ENCODE data around the gene AKT2.

Gene AKT2

GRCh38 chr19:40241809-40242384, 43.2 kb downstream of the AKT2 start:
- no peaks in the 10 kb centered on the region for H3K79me2 ChIP-seq (ENCODE audit: control insufficient read depth, insufficient read depth, low read length, unreplicated experiment)
- H3K27ac ChIP-seq (ENCODE audit: low read depth, low read length), result no peak overlapping the region
- H2AFZ ChIP-seq (ENCODE audit: low read length, unreplicated experiment), result no peak overlapping the region
- no peak overlapping the region for H3K4me3 ChIP-seq (ENCODE audit: low read depth, low read length)
- H3K27me3 ChIP-seq (ENCODE audit: insufficient read depth, low read length), result no peaks in the 10 kb centered on the region
- H3K36me3 ChIP-seq (ENCODE audit: insufficient read depth, low read length), result no peaks in the 10 kb centered on the region
- H3K4me1 ChIP-seq (ENCODE audit: control insufficient read depth, insufficient read depth, low read length, unreplicated experiment), result no peaks in the 10 kb centered on the region

DNA sequence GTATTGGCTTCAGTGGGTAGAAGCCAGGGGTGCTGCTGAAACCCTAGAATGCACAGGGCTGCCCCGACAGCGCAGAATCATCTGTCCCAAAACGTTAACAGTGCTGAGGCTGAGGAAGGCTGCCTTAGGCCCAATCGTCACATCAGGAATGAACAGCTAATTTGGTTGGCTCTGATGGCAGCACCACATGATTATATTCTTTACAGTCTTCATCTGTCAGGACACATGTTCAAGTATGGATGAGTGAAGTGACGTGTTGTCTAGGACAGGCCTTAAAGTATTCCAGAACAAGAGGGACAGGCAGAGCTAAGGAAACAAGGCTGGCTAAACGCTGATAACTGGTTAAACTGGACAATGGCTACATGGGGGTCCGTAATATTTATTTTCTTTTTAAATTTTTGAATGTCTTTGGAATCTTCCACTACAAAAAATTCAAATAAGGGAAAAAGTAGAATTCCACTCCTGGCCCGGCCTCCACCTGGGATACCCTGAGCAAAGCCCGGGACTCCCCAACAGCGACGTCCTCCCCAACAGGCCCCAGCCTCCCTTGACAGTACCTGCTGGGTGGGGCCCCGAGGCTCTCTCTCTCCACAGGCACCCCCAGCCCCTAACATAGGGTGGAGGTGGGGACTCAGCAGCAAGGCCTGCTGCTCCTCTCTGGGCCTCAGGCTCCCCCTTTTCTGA, 43.9 kb downstream of the AKT2 start:
- H3K36me3 ChIP-seq (ENCODE audit: insufficient read depth, low read length), result no peaks in the 10 kb centered on the region
- H3K27me3 ChIP-seq (ENCODE audit: insufficient read depth, low read length), result no peaks in the 10 kb centered on the region
- H3K4me3 ChIP-seq (ENCODE audit: low read depth, low read length), result no peak overlapping the region
- no peaks in the 10 kb centered on the region for H3K4me1 ChIP-seq (ENCODE audit: control insufficient read depth, insufficient read depth, low read length, unreplicated experiment)
- no peaks in the 10 kb centered on the region for H3K79me2 ChIP-seq (ENCODE audit: control insufficient read depth, insufficient read depth, low read length, unreplicated experiment)
- no peak overlapping the region for H2AFZ ChIP-seq (ENCODE audit: low read length, unreplicated experiment)
- no peak overlapping the region for H3K27ac ChIP-seq (ENCODE audit: low read depth, low read length)

GRCh38 chr19:40240332-40240731, 44.8 kb downstream of the AKT2 start:
- H3K36me3 ChIP-seq (ENCODE audit: insufficient read depth, low read length), result no peaks in the 10 kb centered on the region
- H3K4me3 ChIP-seq (ENCODE audit: low read depth, low read length), result no peak overlapping the region
- H3K79me2 ChIP-seq (ENCODE audit: control insufficient read depth, insufficient read depth, low read length, unreplicated experiment), result no peaks in the 10 kb centered on the region
- no peak overlapping the region for H2AFZ ChIP-seq (ENCODE audit: low read length, unreplicated experiment)
- H3K4me1 ChIP-seq (ENCODE audit: control insufficient read depth, insufficient read depth, low read length, unreplicated experiment), result no peaks in the 10 kb centered on the region
- no peak overlapping the region for H3K27ac ChIP-seq (ENCODE audit: low read depth, low read length)
- H3K27me3 ChIP-seq (ENCODE audit: insufficient read depth, low read length), result no peaks in the 10 kb centered on the region

DNA sequence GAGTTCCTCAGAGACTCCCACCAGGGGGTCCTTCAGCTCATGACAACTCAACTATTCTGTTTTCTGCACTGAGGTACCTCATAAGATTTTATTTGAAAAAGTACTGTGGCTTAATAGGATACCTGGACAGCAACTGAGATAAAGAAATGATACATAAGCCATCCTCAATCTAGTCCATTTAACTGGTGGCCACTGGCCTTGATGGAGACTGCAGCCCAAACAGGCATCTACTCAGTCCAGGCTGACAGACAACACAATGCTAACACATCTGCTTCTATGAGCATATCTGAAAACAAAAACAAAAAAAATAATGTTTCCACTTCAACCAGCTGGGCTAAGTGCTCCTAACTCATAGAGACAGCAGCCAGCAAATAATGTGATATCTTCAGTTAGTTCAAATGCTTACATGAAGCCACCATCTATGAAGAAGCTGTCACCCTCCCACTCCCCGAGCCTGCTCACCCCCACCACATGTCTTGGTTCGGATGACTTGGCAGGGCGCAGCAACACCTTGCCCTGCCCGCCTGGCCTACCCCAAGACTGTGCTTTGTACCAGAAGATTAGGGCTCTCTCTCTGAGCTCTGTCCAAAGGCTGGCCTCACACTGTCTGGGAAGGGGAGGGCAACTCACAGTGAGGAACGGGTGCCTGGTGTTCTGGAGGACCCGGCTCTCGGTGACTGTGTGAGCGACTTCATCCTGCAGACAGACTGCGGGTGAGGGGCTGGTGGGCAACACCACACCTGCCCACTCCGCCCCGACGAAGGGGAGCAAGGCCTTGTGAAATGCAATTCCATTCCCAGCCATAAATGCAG, 45.5 kb downstream of the AKT2 start:
- no peaks in the 10 kb centered on the region for H3K36me3 ChIP-seq (ENCODE audit: insufficient read depth, low read length)
- no peaks in the 10 kb centered on the region for H3K4me1 ChIP-seq (ENCODE audit: control insufficient read depth, insufficient read depth, low read length, unreplicated experiment)
- H3K4me3 ChIP-seq (ENCODE audit: low read depth, low read length), result no peak overlapping the region
- H3K27ac ChIP-seq (ENCODE audit: low read depth, low read length), result no peak overlapping the region
- H3K27me3 ChIP-seq (ENCODE audit: insufficient read depth, low read length), result no peaks in the 10 kb centered on the region
- H3K79me2 ChIP-seq (ENCODE audit: control insufficient read depth, insufficient read depth, low read length, unreplicated experiment), result no peaks in the 10 kb centered on the region
- H2AFZ ChIP-seq (ENCODE audit: low read length, unreplicated experiment), result no peak overlapping the region

DNA sequence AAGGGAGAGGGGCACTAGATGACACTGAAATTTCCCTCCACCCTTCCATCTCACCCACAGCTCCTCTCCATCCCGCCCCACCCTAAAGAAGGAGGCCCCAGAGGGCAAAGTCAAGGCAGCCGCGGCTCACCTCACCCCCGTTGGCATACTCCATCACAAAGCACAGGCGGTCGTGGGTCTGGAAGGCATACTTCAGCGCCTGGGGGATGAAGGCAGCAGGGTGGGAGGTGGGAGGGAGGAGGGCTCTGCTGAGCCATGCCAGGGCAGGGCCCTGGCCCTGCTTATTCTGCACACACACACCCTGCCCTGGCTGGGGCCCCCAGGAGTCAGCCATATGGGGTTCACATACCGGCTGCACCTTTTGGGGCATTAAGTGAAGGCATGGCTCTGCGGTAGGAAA, 46.4 kb downstream of the AKT2 start:
- no peak overlapping the region for H2AFZ ChIP-seq (ENCODE audit: low read length, unreplicated experiment)
- no peaks in the 10 kb centered on the region for H3K27me3 ChIP-seq (ENCODE audit: insufficient read depth, low read length)
- H3K4me3 ChIP-seq (ENCODE audit: low read depth, low read length), result no peak overlapping the region
- H3K36me3 ChIP-seq (ENCODE audit: insufficient read depth, low read length), result no peaks in the 10 kb centered on the region
- no peak overlapping the region for H3K27ac ChIP-seq (ENCODE audit: low read depth, low read length)
- no peaks in the 10 kb centered on the region for H3K79me2 ChIP-seq (ENCODE audit: control insufficient read depth, insufficient read depth, low read length, unreplicated experiment)
- no peaks in the 10 kb centered on the region for H3K4me1 ChIP-seq (ENCODE audit: control insufficient read depth, insufficient read depth, low read length, unreplicated experiment)

DNA sequence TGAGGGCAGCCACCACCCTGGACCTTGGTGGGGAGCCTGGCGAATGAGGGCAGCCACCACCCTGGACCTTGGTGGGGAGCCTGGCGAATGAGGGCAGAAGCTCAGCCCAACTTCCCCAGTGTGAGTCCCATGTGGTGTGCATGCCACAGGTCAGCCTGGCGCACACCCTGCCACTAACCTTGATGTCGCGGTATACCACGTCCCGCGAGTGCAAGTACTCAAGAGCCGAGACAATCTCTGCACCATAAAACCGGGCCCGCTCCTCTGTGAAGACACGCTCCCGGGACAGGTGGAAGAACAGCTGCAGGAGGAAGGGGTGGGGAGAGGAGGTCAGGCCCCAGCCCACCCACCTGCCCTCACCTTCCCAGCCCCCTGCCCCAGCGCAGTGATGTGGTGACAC, 47.4 kb downstream of the AKT2 start:
- Histone ChIP-seq H3K4me3 (ENCODE audit: low read depth, low read length) (no peak overlapping the region), H3K79me2 (ENCODE audit: control insufficient read depth, insufficient read depth, low read length, unreplicated experiment) (no peaks in the 10 kb centered on the region), H3K36me3 (ENCODE audit: insufficient read depth, low read length) (no peaks in the 10 kb centered on the region), H3K27ac (ENCODE audit: low read depth, low read length) (no peak overlapping the region), H3K27me3 (ENCODE audit: insufficient read depth, low read length) (no peaks in the 10 kb centered on the region), H2AFZ (ENCODE audit: low read length, unreplicated experiment) (no peak overlapping the region), H3K4me1 (ENCODE audit: control insufficient read depth, insufficient read depth, low read length, unreplicated experiment) (no peaks in the 10 kb centered on the region)

DNA sequence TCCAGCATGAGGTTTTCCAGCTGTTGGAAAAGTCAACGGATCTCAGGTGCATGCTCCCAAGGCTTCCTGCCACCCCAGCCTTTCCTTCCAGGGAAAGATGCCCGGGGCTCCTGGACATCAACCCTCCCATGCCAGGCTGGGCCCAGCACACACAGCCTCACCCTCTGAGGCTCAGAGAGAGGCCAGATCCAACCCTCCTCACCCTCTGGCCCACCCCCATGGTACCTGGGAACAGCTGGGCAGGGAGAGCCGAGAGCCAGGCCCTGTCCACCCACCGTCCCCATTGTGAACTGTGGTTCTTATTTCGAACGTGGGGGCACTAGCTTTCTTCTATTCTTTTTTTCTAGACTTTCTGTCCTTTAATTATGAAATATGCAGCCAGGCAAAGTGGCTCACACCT, 48.8 kb downstream of the AKT2 start:
- no peaks in the 10 kb centered on the region for H3K27me3 ChIP-seq (ENCODE audit: insufficient read depth, low read length)
- H3K79me2 ChIP-seq (ENCODE audit: control insufficient read depth, insufficient read depth, low read length, unreplicated experiment), result no peaks in the 10 kb centered on the region
- no peak overlapping the region for H3K4me3 ChIP-seq (ENCODE audit: low read depth, low read length)
- H3K27ac ChIP-seq (ENCODE audit: low read depth, low read length), result no peak overlapping the region
- H3K4me1 ChIP-seq (ENCODE audit: control insufficient read depth, insufficient read depth, low read length, unreplicated experiment), result no peaks in the 10 kb centered on the region
- no peaks in the 10 kb centered on the region for H3K36me3 ChIP-seq (ENCODE audit: insufficient read depth, low read length)
- H2AFZ ChIP-seq (ENCODE audit: low read length, unreplicated experiment), result no peak overlapping the region

DNA sequence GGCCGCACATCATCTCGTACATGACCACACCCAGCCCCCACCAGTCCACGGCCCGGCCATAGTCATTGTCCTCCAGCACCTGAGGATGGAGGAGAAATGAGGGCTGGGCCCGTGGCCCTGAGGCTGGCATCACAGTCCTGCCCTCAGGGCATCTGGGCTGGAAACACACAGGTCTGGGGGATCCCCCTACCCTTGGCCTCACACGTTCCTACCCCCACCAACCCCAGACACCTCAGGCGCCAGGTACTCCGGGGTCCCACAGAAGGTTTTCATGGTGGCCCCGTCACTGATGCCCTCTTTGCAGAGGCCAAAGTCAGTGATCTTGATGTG, 49.2 kb downstream of the AKT2 start:
- H2AFZ ChIP-seq (ENCODE audit: low read length, unreplicated experiment), result no peak overlapping the region
- no peak overlapping the region for H3K4me3 ChIP-seq (ENCODE audit: low read depth, low read length)
- no peaks in the 10 kb centered on the region for H3K27me3 ChIP-seq (ENCODE audit: insufficient read depth, low read length)
- no peaks in the 10 kb centered on the region for H3K79me2 ChIP-seq (ENCODE audit: control insufficient read depth, insufficient read depth, low read length, unreplicated experiment)
- no peaks in the 10 kb centered on the region for H3K36me3 ChIP-seq (ENCODE audit: insufficient read depth, low read length)
- no peaks in the 10 kb centered on the region for H3K4me1 ChIP-seq (ENCODE audit: control insufficient read depth, insufficient read depth, low read length, unreplicated experiment)
- H3K27ac ChIP-seq (ENCODE audit: low read depth, low read length), result no peak overlapping the region

GRCh38 chr19:40235238-40236025, 49.7 kb downstream of the AKT2 start:
- H3K36me3 ChIP-seq (ENCODE audit: insufficient read depth, low read length), result no peaks in the 10 kb centered on the region

GRCh38 chr19:40234429-40235237, 50.5 kb downstream of the AKT2 start:
- Histone ChIP-seq H3K27me3 (ENCODE audit: insufficient read depth, low read length) (no peaks in the 10 kb centered on the region), H3K27ac (ENCODE audit: low read depth, low read length) (no peak overlapping the region), H3K79me2 (ENCODE audit: control insufficient read depth, insufficient read depth, low read length, unreplicated experiment) (no peaks in the 10 kb centered on the region), H3K4me3 (ENCODE audit: low read depth, low read length) (no peak overlapping the region), H3K4me1 (ENCODE audit: control insufficient read depth, insufficient read depth, low read length, unreplicated experiment) (peaks cover 5% of the 10 kb centered on the region), H3K36me3 (ENCODE audit: insufficient read depth, low read length) (no peaks in the 10 kb centered on the region), H2AFZ (ENCODE audit: low read length, unreplicated experiment) (no peak overlapping the region)

More at GRCh38 chr19:40235238-40236025, 49.7 kb downstream of the AKT2 start:
- Histone ChIP-seq H3K4me1 (ENCODE audit: control insufficient read depth, insufficient read depth, low read length, unreplicated experiment) (no peaks in the 10 kb centered on the region), H3K27ac (ENCODE audit: low read depth, low read length) (no peak overlapping the region), H3K79me2 (ENCODE audit: control insufficient read depth, insufficient read depth, low read length, unreplicated experiment) (no peaks in the 10 kb centered on the region), H2AFZ (ENCODE audit: low read length, unreplicated experiment) (no peak overlapping the region), H3K27me3 (ENCODE audit: insufficient read depth, low read length) (no peaks in the 10 kb centered on the region), H3K4me3 (ENCODE audit: low read depth, low read length) (no peak overlapping the region)
